Measurements from ENCODE around the gene DCDC2C.

Gene DCDC2C

DNA sequence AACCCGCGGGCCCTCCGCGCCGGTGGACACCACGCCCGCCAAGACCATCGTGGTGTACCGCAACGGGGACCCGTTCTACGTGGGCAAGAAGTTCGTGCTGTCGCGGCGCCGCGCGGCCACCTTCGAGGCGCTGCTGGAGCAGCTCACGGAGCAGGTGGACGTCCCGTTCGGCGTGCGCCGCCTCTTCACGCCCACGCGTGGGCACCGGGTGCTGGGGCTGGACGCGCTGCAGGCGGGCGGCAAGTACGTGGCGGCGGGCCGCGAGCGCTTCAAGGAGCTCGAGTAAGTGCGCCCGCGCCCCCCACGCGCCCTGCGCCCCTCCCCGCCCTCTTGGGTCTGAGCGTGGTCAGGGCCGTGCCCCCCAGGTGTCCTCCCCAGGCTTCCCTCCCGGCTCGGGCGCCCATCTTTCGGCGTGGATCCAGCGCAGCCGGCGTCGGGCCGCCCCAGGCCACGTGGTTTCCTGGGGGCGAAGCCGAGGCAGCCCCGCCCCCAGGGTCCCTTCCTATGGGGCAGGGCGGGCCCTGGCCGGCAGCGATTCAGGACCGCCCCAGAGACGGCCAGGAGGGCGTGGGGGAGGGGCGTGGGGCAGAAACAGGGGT lies 481 bp downstream of the DCDC2C start:
- no peak overlapping the region for H3K4me2 ChIP-seq (ENCODE audit: low read depth, low read length, poor library complexity, severe bottlenecking)
- no peaks in the 10 kb centered on the region for H3K36me3 ChIP-seq (ENCODE audit: insufficient read depth, low read length)
- no peaks in the 10 kb centered on the region for H3F3A ChIP-seq (ENCODE audit: low read depth)
- no peak overlapping the region for H2AFZ ChIP-seq (ENCODE audit: low read length)
- no peaks in the 10 kb centered on the region for H3K9me2 ChIP-seq (replicated peaks; ENCODE audit: low read depth, low read length)
- H3K79me2 ChIP-seq (ENCODE audit: insufficient read depth, low read length), result no peaks in the 10 kb centered on the region
- no peak overlapping the region for H3K4me3 ChIP-seq (ENCODE audit: low read length, poor library complexity, severe bottlenecking)
- H4K20me1 ChIP-seq (ENCODE audit: insufficient read depth, low read length, poor library complexity, severe bottlenecking), result no peaks in the 10 kb centered on the region
- H3K27me3 ChIP-seq (ENCODE audit: insufficient read depth, low read length, poor library complexity, severe bottlenecking), result no peaks in the 10 kb centered on the region
- H3K9me3 ChIP-seq (ENCODE audit: insufficient read depth, low read depth, low read length), result no peaks in the 10 kb centered on the region
- no peaks in the 10 kb centered on the region for H3K4me1 ChIP-seq (ENCODE audit: insufficient read depth, low read length, poor library complexity, severe bottlenecking)
- TF ChIP-seq, protein P1, sequence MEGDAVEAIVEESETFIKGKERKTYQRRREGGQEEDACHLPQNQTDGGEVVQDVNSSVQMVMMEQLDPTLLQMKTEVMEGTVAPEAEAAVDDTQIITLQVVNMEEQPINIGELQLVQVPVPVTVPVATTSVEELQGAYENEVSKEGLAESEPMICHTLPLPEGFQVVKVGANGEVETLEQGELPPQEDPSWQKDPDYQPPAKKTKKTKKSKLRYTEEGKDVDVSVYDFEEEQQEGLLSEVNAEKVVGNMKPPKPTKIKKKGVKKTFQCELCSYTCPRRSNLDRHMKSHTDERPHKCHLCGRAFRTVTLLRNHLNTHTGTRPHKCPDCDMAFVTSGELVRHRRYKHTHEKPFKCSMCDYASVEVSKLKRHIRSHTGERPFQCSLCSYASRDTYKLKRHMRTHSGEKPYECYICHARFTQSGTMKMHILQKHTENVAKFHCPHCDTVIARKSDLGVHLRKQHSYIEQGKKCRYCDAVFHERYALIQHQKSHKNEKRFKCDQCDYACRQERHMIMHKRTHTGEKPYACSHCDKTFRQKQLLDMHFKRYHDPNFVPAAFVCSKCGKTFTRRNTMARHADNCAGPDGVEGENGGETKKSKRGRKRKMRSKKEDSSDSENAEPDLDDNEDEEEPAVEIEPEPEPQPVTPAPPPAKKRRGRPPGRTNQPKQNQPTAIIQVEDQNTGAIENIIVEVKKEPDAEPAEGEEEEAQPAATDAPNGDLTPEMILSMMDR (conservative IDR thresholded peaks at IDR 0.05; ENCODE audit: low read length), result no peak
- H3K9ac ChIP-seq (ENCODE audit: low read depth, low read length, poor library complexity, severe bottlenecking), result no peak overlapping the region

DNA sequence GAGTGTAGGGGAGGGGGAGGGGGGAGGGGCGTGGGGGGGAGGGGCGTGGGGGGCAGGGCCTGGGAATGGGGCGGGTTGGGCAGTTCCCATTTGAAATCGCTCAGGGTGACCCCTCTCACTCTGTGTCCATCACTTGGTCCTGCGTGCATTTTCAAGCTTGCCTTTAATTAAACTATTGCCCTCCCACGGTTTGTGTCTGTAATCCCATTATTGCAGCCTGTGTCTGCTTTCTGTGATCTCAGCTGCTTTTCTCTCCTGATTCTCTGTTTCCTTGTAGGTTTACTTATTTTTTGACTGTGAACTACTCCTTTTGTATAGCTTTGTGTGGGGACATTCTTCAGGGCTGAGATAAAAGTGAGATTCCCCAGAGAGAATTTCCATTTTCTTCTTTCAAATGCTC lies 1.3 kb downstream of the DCDC2C start:
- no peak overlapping the region for H3K4me3 ChIP-seq (ENCODE audit: low read length, poor library complexity, severe bottlenecking)
- H3K36me3 ChIP-seq (ENCODE audit: insufficient read depth, low read length), result no peaks in the 10 kb centered on the region
- no peaks in the 10 kb centered on the region for H3K9me3 ChIP-seq (ENCODE audit: insufficient read depth, low read depth, low read length)
- H3F3A ChIP-seq (ENCODE audit: low read depth), result no peaks in the 10 kb centered on the region
- H3K9ac ChIP-seq (ENCODE audit: low read depth, low read length, poor library complexity, severe bottlenecking), result no peak overlapping the region
- no peak overlapping the region for H3K4me2 ChIP-seq (ENCODE audit: low read depth, low read length, poor library complexity, severe bottlenecking)
- no peaks in the 10 kb centered on the region for H3K79me2 ChIP-seq (ENCODE audit: insufficient read depth, low read length)
- H4K20me1 ChIP-seq (ENCODE audit: insufficient read depth, low read length, poor library complexity, severe bottlenecking), result no peaks in the 10 kb centered on the region
- TF ChIP-seq, protein P1 (conservative IDR thresholded peaks at IDR 0.05; ENCODE audit: low read length), result no peak
- TF ChIP-seq EZH2phosphoT487 (IDR thresholded peaks at IDR 0.05; ENCODE audit: borderline replicate concordance), result no peak
- no peak overlapping the region for H2AFZ ChIP-seq (ENCODE audit: low read length)
- H3K4me1 ChIP-seq (ENCODE audit: insufficient read depth, low read length, poor library complexity, severe bottlenecking), result no peaks in the 10 kb centered on the region
- H3K27me3 ChIP-seq (ENCODE audit: insufficient read depth, low read length, poor library complexity, severe bottlenecking), result no peaks in the 10 kb centered on the region
- H3K9me2 ChIP-seq (replicated peaks; ENCODE audit: low read depth, low read length), result no peaks in the 10 kb centered on the region

DNA sequence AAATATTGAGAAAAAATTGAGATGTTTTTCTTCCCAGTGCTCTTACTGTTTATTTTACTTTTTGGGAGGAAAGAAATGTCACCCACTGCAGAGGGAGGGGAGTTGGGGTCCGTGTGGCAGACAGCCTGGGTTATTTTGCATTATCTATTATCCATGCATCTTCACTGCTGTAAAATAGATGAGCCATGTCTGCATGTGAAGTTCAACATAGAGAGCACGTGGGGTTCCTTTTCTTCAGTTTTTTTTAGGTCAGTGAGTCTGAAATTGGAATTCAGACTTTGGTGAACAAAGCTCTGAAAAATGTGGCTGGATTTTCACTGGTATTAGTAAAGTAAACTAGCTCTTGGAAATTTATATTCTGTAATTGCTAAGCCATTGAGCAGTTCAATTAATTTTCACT lies 2.4 kb downstream of the DCDC2C start:
- H2AFZ ChIP-seq (ENCODE audit: low read length), result no peak overlapping the region
- H3F3A ChIP-seq (ENCODE audit: low read depth), result no peaks in the 10 kb centered on the region
- H3K79me2 ChIP-seq (ENCODE audit: insufficient read depth, low read length), result no peaks in the 10 kb centered on the region
- H3K27me3 ChIP-seq (ENCODE audit: insufficient read depth, low read length, poor library complexity, severe bottlenecking), result no peaks in the 10 kb centered on the region
- H3K9me2 ChIP-seq (replicated peaks; ENCODE audit: low read depth, low read length), result no peaks in the 10 kb centered on the region
- H3K9me3 ChIP-seq (ENCODE audit: insufficient read depth, low read depth, low read length), result no peaks in the 10 kb centered on the region
- H3K4me3 ChIP-seq (ENCODE audit: low read length, poor library complexity, severe bottlenecking), result no peak overlapping the region
- H3K4me2 ChIP-seq (ENCODE audit: low read depth, low read length, poor library complexity, severe bottlenecking), result no peak overlapping the region
- TF ChIP-seq, protein P1 (conservative IDR thresholded peaks at IDR 0.05; ENCODE audit: low read length), result no peak
- no peak for TF ChIP-seq EZH2phosphoT487 (IDR thresholded peaks at IDR 0.05; ENCODE audit: borderline replicate concordance)
- H4K20me1 ChIP-seq (ENCODE audit: insufficient read depth, low read length, poor library complexity, severe bottlenecking), result no peaks in the 10 kb centered on the region
- no peak overlapping the region for H3K9ac ChIP-seq (ENCODE audit: low read depth, low read length, poor library complexity, severe bottlenecking)
- H3K36me3 ChIP-seq (ENCODE audit: insufficient read depth, low read length), result no peaks in the 10 kb centered on the region
- H3K4me1 ChIP-seq (ENCODE audit: insufficient read depth, low read length, poor library complexity, severe bottlenecking), result no peaks in the 10 kb centered on the region
